Lower lobe of right lung (tissue), 2 donors: ENCODE results near the gene PELI3. TPM values are rescaled to one million over a fixed set of nuclear protein-coding genes. Genes with fewer than 3 reads are reported as not detected.

Source experiments
- ATAC-seq, 2 donors: fragments of 200-7000 bp; cut with Tn5 transposase; one replicate each; pipeline ENCODE4 v1.9.1; 2020 to 2022; ENCODE audit warnings: mild to moderate bottlenecking in 2 of 2, moderate library complexity in 2 of 2
- DNase-seq: peaks from one replicate; pipeline ENCODE4 v3.0.0-alpha.2; 2020
- H3K27ac ChIP-seq: fragments of 200-600 bp; one replicate; pipeline ENCODE4 v1.8.0; 2022
- H3K27me3 ChIP-seq: fragments of 200-600 bp; one replicate; pipeline ENCODE4 v1.8.0; 2022; ENCODE audit warnings: low read depth
- H3K36me3 ChIP-seq: fragments of 200-600 bp; one replicate; pipeline ENCODE4 v1.8.0; 2022; ENCODE audit warnings: mild to moderate bottlenecking
- H3K4me1 ChIP-seq: fragments of 200-600 bp; one replicate; pipeline ENCODE4 v1.8.0; 2022
- H3K4me3 ChIP-seq: fragments of 200-600 bp; one replicate; pipeline ENCODE4 v1.8.0; 2022; ENCODE audit warnings: mild to moderate bottlenecking
- H3K9me3 ChIP-seq: fragments of 200-600 bp; one replicate; pipeline ENCODE4 v1.8.0; 2022
- intact Hi-C: fragments of 100-400 bp; cut with DNase I; formaldehyde crosslinking; loops from one replicate; pipeline ENCODE4 v1.11.0; 2022
- total RNA-seq: library from RNA; stranded (reverse); fragmentation: NEBNext Ultra II Directional; extraction: Animal tissue kit (Norgen Biotek cat#: 25700); gene quantifications from one replicate; pipeline ENCODE4 v1.2.1, GENCODE V29; 2021
- TF ChIP-seq, protein P1 (sequence below): fragments of 200-600 bp; IDR thresholded peaks from one replicate; pipeline ENCODE4 v1.8.0; 2022; ENCODE audit warnings: antibody characterized with exemption, mild to moderate bottlenecking
- donor health status: DM: no; HTN: yes; CAD: no; lungs with severe emphysema.

The PELI3 gene
- total RNA-seq, 1 donor from 2014 or later = 21.4 TPM

DNA sequence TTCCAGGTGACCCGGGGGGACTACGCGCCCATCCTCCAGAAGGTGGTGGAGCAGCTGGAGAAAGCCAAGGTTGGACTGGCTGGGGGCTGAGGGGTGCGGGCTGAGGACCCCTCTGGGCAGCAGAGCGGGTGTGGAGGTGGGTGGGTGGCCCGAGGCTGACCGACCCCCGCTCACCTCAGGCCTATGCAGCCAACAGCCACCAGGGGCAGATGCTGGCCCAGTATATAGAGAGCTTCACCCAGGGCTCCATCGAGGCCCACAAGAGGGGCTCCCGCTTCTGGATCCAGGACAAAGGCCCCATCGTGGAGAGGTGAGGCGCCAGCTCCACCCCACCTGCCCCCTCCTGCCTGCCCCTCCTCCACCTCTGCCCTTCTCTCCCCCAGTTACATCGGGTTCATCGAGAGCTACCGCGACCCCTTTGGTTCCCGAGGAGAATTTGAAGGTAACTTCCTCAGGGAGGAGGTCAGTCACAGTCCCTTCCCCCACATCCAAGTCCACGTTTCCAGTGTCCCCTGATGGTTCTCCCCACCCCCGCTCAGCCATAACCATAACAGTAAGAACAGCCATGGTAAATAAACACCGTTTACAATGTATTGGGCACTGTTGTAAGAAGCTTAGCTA is 24.7 kb downstream of the PELI3 start:
- DNase-seq (no peak), ATAC-seq (no peak)
- Histone ChIP-seq H3K27ac (no peak overlapping the region), H3K27me3 (no peaks in the 10 kb centered on the region), H3K4me1 (no peaks in the 10 kb centered on the region), H3K36me3 (peaks cover 80% of the 10 kb centered on the region), H3K4me3 (no peak overlapping the region), H3K9me3 (no peaks in the 10 kb centered on the region)
- TF ChIP-seq, protein P1, sequence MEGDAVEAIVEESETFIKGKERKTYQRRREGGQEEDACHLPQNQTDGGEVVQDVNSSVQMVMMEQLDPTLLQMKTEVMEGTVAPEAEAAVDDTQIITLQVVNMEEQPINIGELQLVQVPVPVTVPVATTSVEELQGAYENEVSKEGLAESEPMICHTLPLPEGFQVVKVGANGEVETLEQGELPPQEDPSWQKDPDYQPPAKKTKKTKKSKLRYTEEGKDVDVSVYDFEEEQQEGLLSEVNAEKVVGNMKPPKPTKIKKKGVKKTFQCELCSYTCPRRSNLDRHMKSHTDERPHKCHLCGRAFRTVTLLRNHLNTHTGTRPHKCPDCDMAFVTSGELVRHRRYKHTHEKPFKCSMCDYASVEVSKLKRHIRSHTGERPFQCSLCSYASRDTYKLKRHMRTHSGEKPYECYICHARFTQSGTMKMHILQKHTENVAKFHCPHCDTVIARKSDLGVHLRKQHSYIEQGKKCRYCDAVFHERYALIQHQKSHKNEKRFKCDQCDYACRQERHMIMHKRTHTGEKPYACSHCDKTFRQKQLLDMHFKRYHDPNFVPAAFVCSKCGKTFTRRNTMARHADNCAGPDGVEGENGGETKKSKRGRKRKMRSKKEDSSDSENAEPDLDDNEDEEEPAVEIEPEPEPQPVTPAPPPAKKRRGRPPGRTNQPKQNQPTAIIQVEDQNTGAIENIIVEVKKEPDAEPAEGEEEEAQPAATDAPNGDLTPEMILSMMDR = no peak
- intact Hi-C loops = no loop called here

DNA sequence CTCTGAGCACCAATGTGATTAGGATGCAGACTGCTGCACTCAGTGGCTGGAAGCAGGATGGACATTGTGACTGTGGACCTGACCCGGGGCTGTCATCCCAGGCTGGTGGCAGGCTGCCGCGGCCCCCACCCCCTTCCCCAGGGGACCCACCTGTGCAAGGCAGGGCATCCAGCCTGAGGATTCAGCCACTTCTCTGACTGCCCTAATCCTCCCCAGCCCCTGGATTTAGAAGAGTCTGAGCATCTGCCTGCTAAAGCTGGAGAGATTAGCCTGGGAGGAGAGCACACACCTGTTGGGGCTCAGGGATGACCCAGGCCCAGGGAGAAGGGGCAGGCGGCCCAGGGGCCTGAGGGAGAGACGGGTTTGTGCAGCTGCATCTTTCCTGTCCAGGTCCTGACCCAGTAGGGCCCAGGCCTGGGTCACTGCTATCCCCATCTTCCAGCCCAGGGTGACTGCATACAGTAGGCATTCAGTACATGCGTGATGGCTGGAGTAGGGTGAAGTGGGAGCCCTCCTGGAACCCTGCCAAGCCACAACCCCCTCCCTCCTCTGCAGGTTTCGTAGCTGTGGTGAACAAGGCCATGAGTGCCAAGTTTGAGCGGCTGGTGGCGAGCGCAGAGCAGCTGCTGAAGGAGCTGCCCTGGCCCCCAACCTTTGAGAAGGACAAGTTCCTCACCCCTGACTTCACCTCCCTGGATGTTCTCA is 25.6 kb downstream of the PELI3 start:
- no peak overlapping the region for H3K27ac ChIP-seq
- H3K4me1 ChIP-seq = no peaks in the 10 kb centered on the region
- intact Hi-C loops = no loop called here
- H3K9me3 ChIP-seq = no peaks in the 10 kb centered on the region
- ATAC-seq (no peak), DNase-seq (no peak)
- H3K36me3 ChIP-seq = peaks cover 82% of the 10 kb centered on the region
- no peak overlapping the region for H3K4me3 ChIP-seq
- H3K27me3 ChIP-seq = no peaks in the 10 kb centered on the region
- TF ChIP-seq, protein P1 = no peak

DNA sequence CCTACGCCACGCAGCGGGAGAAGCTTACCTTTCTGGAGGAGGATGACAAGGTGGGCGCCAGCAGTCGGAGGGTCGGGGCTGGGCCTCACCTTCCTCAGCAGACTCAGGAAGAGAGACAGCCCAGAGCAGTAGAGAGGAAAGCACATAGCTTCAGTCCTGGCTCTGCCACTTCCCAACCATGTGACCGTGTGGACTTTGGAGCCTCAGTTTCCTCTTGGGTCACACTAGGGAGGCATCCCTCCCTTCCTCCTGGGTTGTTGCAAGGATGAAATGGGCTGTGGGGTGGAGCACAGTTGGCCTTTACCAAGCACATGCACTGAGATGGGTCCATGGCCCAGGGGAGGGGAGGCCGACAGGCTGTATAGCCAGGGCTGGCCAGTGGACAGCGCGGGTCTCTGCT is 26.4 kb downstream of the PELI3 start:
- no peaks in the 10 kb centered on the region for H3K4me1 ChIP-seq
- H3K27me3 ChIP-seq = no peaks in the 10 kb centered on the region
- H3K9me3 ChIP-seq = no peaks in the 10 kb centered on the region
- intact Hi-C loops = no loop called here
- no peak overlapping the region for H3K27ac ChIP-seq
- ATAC-seq = no peak
- TF ChIP-seq, protein P1 = no peak
- no peak overlapping the region for H3K4me3 ChIP-seq
- H3K36me3 ChIP-seq = peaks cover 81% of the 10 kb centered on the region
- DNase-seq = no peak

DNA sequence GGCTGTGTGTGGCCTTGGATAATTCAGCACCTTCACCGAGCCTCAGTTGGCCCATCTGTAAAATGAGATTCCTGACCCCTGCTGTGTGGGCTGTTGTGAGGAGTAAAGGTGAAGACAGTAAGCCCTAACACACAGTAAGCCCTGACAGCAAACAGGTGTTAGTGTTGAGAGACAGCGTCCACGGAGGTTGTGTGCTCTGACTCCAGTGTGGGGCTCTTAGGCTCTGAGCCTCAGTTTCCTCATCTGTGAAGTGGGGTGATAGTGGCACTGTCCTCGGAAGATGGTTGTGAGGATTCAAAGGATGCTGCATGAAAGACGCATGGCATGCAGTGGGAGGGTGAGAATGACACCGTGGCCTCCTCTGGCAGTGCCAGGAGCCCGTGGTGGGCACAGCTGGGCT is 27.8 kb downstream of the PELI3 start:
- intact Hi-C loops = no loop called here
- H3K36me3 ChIP-seq = peaks cover 81% of the 10 kb centered on the region

DNA sequence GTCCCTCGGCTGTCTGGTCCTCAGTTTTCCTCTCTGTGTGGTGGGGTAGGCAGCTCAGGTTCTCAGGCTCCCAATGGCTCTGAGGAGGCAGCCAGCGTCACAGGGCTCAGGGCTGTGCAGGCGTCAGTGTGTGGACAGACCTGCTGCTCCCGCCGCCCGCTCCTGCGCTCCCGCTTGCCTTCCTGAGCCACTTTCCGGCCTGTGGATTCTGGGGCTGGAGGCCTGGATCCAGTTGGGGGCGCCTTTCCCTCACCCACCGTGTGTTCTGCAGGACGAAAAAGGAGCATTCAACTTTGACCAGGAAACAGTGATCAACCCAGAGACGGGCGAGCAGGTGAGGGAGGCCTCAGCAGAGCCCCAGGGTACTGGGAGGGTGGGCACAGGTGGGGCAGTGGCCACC is 28.2 kb downstream of the PELI3 start:
- Histone ChIP-seq H3K36me3 (peaks cover 81% of the 10 kb centered on the region), H3K27ac (no peak overlapping the region), H3K4me3 (no peak overlapping the region), H3K4me1 (no peaks in the 10 kb centered on the region), H3K9me3 (no peaks in the 10 kb centered on the region), H3K27me3 (no peaks in the 10 kb centered on the region)
- ATAC-seq (no peak), DNase-seq (no peak)
- intact Hi-C loops = no loop called here
- TF ChIP-seq, protein P1 = no peak

More for the DNA sequence above, 27.8 kb downstream of the PELI3 start:
- Histone ChIP-seq H3K27me3 (no peaks in the 10 kb centered on the region), H3K27ac (no peak overlapping the region), H3K4me1 (no peaks in the 10 kb centered on the region), H3K4me3 (no peak overlapping the region), H3K9me3 (no peaks in the 10 kb centered on the region)
- DNase-seq (no peak), ATAC-seq (no peak)
- TF ChIP-seq, protein P1 = no peak
